ENCODE results near the gene DIP2A.

- TF ChIP-seq CTCF (IDR thresholded peaks at IDR 0.05): no peak
- TF ChIP-seq POLR2A (IDR thresholded peaks at IDR 0.05): no peak
Observed at GRCh38 chr21:46420241-46421190, 38.2 kb upstream of the DIP2A start.
